ENCODE results near the gene FAM20C. TPM values are rescaled to one million over a fixed set of nuclear protein-coding genes. Genes with fewer than 3 reads are reported as not detected.

FAM20C gene
- total RNA-seq, 1 experiment from 2014 or later: 62.6 TPM

- Histone ChIP-seq H3T11ph (ENCODE audit: low read length) (no peak overlapping the region), H3K9ac (ENCODE audit: extremely low read depth, insufficient read length, low read length) (no peak overlapping the region), H3K79me2 (ENCODE audit: insufficient read depth, low read length) (no peaks in the 10 kb centered on the region), H3K18ac (ENCODE audit: insufficient read length, low read depth, low read length) (no peak overlapping the region), H3K27ac (ENCODE audit: insufficient read length, low read depth, low read length) (no peak overlapping the region), H4K8ac (replicated peaks; ENCODE audit: insufficient read length, low read depth, low read length) (no peak overlapping the region), H3K27me3 (ENCODE audit: insufficient read depth, low read length) (no peaks in the 10 kb centered on the region), H2AK5ac (ENCODE audit: insufficient read length, low read length) (no peak overlapping the region), H3K4me2 (ENCODE audit: insufficient read depth, insufficient read length, low read length) (no peak overlapping the region), H2BK120ac (ENCODE audit: low read depth, low read length, poor library complexity, severe bottlenecking) (no peak overlapping the region), H2BK5ac (ENCODE audit: insufficient read length, low read length) (no peak overlapping the region), H4K5ac (ENCODE audit: insufficient read length, low read depth, low read length) (no peak overlapping the region), H3K4ac (ENCODE audit: low read depth, low read length) (no peak overlapping the region), H3K23ac (ENCODE audit: insufficient read length, low read depth, low read length) (no peak overlapping the region), H3K79me1 (ENCODE audit: insufficient read depth, low read depth, low read length, poor library complexity, severe bottlenecking) (no peaks in the 10 kb centered on the region), H2BK15ac (ENCODE audit: low read depth, low read length) (no peak overlapping the region), H2BK12ac (ENCODE audit: insufficient read length, low read depth, low read length) (no peak overlapping the region), H3K23me2 (ENCODE audit: insufficient read length, low read depth, low read length, poor library complexity, severe bottlenecking) (no peaks in the 10 kb centered on the region), H3K56ac (ENCODE audit: insufficient read length, low read depth, low read length) (no peak overlapping the region), H2AFZ (ENCODE audit: low read length) (no peak overlapping the region), H4K20me1 (ENCODE audit: control insufficient read depth, insufficient read depth, insufficient read length) (peaks cover 2% of the 10 kb centered on the region), H2BK20ac (ENCODE audit: low read depth, low read length, poor library complexity, severe bottlenecking) (no peak overlapping the region), H3K9me3 (ENCODE audit: control insufficient read depth, low read depth, low read length) (no peaks in the 10 kb centered on the region), H4K91ac (ENCODE audit: insufficient read length, low read depth, low read length) (no peak overlapping the region), H3K4me1 (ENCODE audit: insufficient read depth, low read length) (no peaks in the 10 kb centered on the region; the same call in 1 of the 2 replicates), H3K14ac (ENCODE audit: insufficient read depth, low read length) (no peak overlapping the region)
- no peak for DNase-seq
- Mint-ChIP-seq H3K4me3 (no peak overlapping the region), H3K4me1 (peaks cover 11 to 13% of the 10 kb centered on the region in 2 experiments), H3K27me3 (ENCODE audit: low read depth) (peaks cover 2% of the 10 kb centered on the region; the same call in 1 of the 2 replicates), H3K27ac (no peak overlapping the region), H3K36me3 (ENCODE audit: insufficient read depth in 1 of 3, low read depth in 3 of 3) (peaks cover 0 to 22% (median 6%) of the 10 kb centered on the region in 3 experiments; a peak in 5 of 7 replicates), H3K9me3 (no peaks in the 10 kb centered on the region)
- TF ChIP-seq CTCF (conservative IDR thresholded peaks at IDR 0.05): no peak
- no CpG with 5 or more reads among the region's 29 CpGs for WGBS (ENCODE audit: extremely low coverage, insufficient read length, low lambda C conversion rate)
These were observed 31.5 kb downstream of the FAM20C start for GRCh38 chr7:223861-224260.
